ENCODE results near the gene HAUS8. TPM values are rescaled to one million over a fixed set of nuclear protein-coding genes. Genes with fewer than 3 reads are reported as not detected.

The HAUS8 gene
- total and polyA plus RNA-seq, 2 donors (not counting 3 experiments of a cell fraction or from before 2014, with no cell fraction given) = 9.6 to 30.3 TPM

GRCh38 chr19:17037966-17038500, 37.2 kb downstream of the HAUS8 start:
- Histone ChIP-seq H3K79me2 (ENCODE audit: control insufficient read depth, insufficient read depth, low read length) (no peaks in the 10 kb centered on the region), H3K9me3 (replicated peaks; ENCODE audit: control insufficient read depth, insufficient read depth, low read length) (no peaks in the 10 kb centered on the region), H3K9ac (replicated peaks; ENCODE audit: extremely low read depth, insufficient read depth, low read length) (no peak overlapping the region), H3K4me3 (replicated peaks in 1 of 3; ENCODE audit: insufficient read depth in 1 of 3, low read depth in 1 of 3, low read length in 3 of 3) (no peak overlapping the region), H3K4me2 (ENCODE audit: insufficient read depth, low read length) (no peak overlapping the region), H3K36me3 (ENCODE audit: control insufficient read depth in 2 of 2, extremely low read depth in 1 of 2, insufficient read depth in 2 of 2, low read length in 2 of 2) (no peaks in the 10 kb centered on the region), H4K20me1 (replicated peaks; ENCODE audit: control insufficient read depth, extremely low read depth, insufficient read depth, low read length) (no peaks in the 10 kb centered on the region), H2AFZ (ENCODE audit: low read depth, low read length) (no peak overlapping the region), H3K27ac (ENCODE audit: insufficient read depth, low read depth, low read length) (no peak overlapping the region), H3K9me1 (replicated peaks; ENCODE audit: control insufficient read depth, extremely low read depth, insufficient read depth, low read length) (no peaks in the 10 kb centered on the region), H3K4me1 (ENCODE audit: control insufficient read depth, extremely low read depth, insufficient read depth, low read length) (no peaks in the 10 kb centered on the region), H3K27me3 (ENCODE audit: control insufficient read depth in 2 of 2, insufficient read depth in 2 of 2, low read length in 2 of 2) (peaks cover 0 to 3% of the 10 kb centered on the region in 2 experiments)
- FAIRE-seq (no peak), DNase-seq (ENCODE audit: low read depth, low spot score) (no peak)
- CTCF ChIA-PET = interaction anchor here (0.5 kb wide), 1 partner anchor 8 kb away, joined by 3 read pairs; no protein-coding TSS in a partner anchor
- dilution Hi-C loops (cut with MboI; ENCODE audit: extremely low pct_ligation_motif_present, low sequenced_read_pairs) = no loop called here
- intact Hi-C loops (cut with micrococcal nuclease) = no loop called here
- POLR2A ChIA-PET = no interaction called here
- no TSS peak for BruUV-seq (replicated peaks)
- no peak for TF ChIP-seq JUN (IDR thresholded peaks at IDR 0.05; ENCODE audit: borderline replicate concordance, insufficient read depth, insufficient read length, low read depth)

GRCh38 chr19:17037184-17037583, 38.1 kb downstream of the HAUS8 start:
- no peak for DNase-seq (ENCODE audit: low read depth, low spot score)
- no TSS peak for BruUV-seq (replicated peaks)
- H3K9ac ChIP-seq (replicated peaks; ENCODE audit: extremely low read depth, insufficient read depth, low read length) = no peak overlapping the region
- dilution Hi-C loops (cut with MboI; ENCODE audit: extremely low pct_ligation_motif_present, low sequenced_read_pairs) (no loop called here), intact Hi-C loops (cut with micrococcal nuclease) (no loop called here)
- no peak overlapping the region for H2AFZ ChIP-seq (ENCODE audit: low read depth, low read length)
- no peak overlapping the region for H3K27ac ChIP-seq (ENCODE audit: insufficient read depth, low read depth, low read length)
- H3K4me3 ChIP-seq (replicated peaks in 1 of 3; ENCODE audit: insufficient read depth in 1 of 3, low read depth in 1 of 3, low read length in 3 of 3) = no peak overlapping the region
- H3K9me3 ChIP-seq (replicated peaks; ENCODE audit: control insufficient read depth, insufficient read depth, low read length) = no peaks in the 10 kb centered on the region
- no peaks in the 10 kb centered on the region for H3K79me2 ChIP-seq (ENCODE audit: control insufficient read depth, insufficient read depth, low read length)
- no peaks in the 10 kb centered on the region for H4K20me1 ChIP-seq (replicated peaks; ENCODE audit: control insufficient read depth, extremely low read depth, insufficient read depth, low read length)
- FAIRE-seq = no peak
- TF ChIP-seq MYC (IDR thresholded peaks at IDR 0.05; ENCODE audit: low read depth, low read length) (no peak), CTCF (IDR thresholded peaks at IDR 0.05; ENCODE audit: extremely low read depth in 1 of 2, insufficient read depth in 1 of 2, low read depth in 1 of 2, low read length in 2 of 2) (no peak), POLR2AphosphoS5 (IDR thresholded peaks at IDR 0.05; ENCODE audit: insufficient read depth, low read depth, low read length) (no peak), GATA2 (IDR thresholded peaks at IDR 0.05; ENCODE audit: insufficient read depth, insufficient read length, low read depth, low read length) (no peak), FOS (IDR thresholded peaks at IDR 0.05; ENCODE audit: borderline replicate concordance, insufficient read depth, low read length) (no peak), POLR2A (IDR thresholded peaks at IDR 0.05; ENCODE audit: low read depth, low read length) (no peak)
- ChIA-PET CTCF (no interaction called here), POLR2A (no interaction called here)
- no peak overlapping the region for H3K4me2 ChIP-seq (ENCODE audit: insufficient read depth, low read length)
- no peaks in the 10 kb centered on the region for H3K27me3 ChIP-seq (ENCODE audit: control insufficient read depth in 2 of 2, insufficient read depth in 2 of 2, low read length in 2 of 2)
- no peaks in the 10 kb centered on the region for H3K36me3 ChIP-seq (ENCODE audit: control insufficient read depth in 2 of 2, extremely low read depth in 1 of 2, insufficient read depth in 2 of 2, low read length in 2 of 2)
- no peaks in the 10 kb centered on the region for H3K9me1 ChIP-seq (replicated peaks; ENCODE audit: control insufficient read depth, extremely low read depth, insufficient read depth, low read length)
- H3K4me1 ChIP-seq (ENCODE audit: control insufficient read depth, extremely low read depth, insufficient read depth, low read length) = no peaks in the 10 kb centered on the region
